ENCODE results near the gene MYRF. TPM values are rescaled to one million over a fixed set of nuclear protein-coding genes. Genes with fewer than 3 reads are reported as not detected.
A peak's percentile ranks its signal among the peaks of the same experiment; 100 is the strongest.

Gene MYRF
- total and polyA plus RNA-seq, 9 of the 15 experiments (the other 6 are each of a cell fraction or from before 2014, with no cell fraction given): 2.3 to 25.8 (median 7.1) TPM

DNA sequence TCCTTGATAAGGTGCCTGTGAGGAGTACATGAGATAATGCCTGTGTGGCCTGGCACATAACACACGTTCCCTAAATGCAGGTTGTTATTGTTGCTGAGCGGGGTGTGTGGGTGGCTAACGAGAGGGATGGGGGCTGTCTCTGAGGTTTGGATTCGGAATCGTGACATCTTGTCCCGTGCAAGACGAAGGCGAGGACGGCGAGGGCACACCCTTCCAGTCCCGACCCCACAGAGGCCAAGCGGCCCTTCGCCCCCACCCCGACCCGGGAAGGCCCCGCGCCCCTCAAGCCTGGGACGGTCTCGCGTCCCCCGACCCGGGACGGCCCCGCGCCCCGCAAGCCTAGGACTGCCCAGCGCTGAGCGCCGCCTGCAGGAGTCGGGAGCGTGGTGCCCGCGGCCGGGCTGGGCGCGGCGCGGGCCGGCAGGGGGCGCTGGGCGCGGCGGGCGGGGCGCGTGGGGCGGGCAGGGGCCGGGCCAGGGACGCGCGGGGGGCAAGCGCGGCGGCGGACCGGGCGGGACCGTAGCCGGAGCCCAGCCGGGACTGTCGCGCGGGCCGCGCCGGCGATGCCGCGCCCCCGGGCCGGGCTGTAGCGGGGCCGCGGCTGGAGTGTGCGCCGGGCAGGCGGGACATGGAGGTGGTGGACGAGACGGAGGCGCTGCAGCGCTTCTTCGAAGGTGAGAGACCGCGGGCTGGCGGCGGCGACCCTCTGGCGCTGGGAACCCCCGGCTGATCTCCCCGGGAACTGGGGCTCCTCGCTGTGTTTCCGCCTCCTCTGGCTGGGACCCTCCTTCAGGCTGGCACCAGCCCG is at the start of gene MYRF (continued):
- TF ChIP-seq, protein P1, sequence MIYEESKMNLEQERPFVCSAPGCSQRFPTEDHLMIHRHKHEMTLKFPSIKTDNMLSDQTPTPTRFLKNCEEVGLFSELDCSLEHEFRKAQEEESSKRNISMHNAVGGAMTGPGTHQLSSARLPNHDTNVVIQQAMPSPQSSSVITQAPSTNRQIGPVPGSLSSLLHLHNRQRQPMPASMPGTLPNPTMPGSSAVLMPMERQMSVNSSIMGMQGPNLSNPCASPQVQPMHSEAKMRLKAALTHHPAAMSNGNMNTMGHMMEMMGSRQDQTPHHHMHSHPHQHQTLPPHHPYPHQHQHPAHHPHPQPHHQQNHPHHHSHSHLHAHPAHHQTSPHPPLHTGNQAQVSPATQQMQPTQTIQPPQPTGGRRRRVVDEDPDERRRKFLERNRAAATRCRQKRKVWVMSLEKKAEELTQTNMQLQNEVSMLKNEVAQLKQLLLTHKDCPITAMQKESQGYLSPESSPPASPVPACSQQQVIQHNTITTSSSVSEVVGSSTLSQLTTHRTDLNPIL (CRISPR knock-in tag; IDR thresholded peaks at IDR 0.05): no peak
- peak; percentile 16 for TF ChIP-seq KDM5B (IDR thresholded peaks at IDR 0.05; ENCODE audit: insufficient replicate concordance, low read depth, low read length)
- TF ChIP-seq, protein P2, sequence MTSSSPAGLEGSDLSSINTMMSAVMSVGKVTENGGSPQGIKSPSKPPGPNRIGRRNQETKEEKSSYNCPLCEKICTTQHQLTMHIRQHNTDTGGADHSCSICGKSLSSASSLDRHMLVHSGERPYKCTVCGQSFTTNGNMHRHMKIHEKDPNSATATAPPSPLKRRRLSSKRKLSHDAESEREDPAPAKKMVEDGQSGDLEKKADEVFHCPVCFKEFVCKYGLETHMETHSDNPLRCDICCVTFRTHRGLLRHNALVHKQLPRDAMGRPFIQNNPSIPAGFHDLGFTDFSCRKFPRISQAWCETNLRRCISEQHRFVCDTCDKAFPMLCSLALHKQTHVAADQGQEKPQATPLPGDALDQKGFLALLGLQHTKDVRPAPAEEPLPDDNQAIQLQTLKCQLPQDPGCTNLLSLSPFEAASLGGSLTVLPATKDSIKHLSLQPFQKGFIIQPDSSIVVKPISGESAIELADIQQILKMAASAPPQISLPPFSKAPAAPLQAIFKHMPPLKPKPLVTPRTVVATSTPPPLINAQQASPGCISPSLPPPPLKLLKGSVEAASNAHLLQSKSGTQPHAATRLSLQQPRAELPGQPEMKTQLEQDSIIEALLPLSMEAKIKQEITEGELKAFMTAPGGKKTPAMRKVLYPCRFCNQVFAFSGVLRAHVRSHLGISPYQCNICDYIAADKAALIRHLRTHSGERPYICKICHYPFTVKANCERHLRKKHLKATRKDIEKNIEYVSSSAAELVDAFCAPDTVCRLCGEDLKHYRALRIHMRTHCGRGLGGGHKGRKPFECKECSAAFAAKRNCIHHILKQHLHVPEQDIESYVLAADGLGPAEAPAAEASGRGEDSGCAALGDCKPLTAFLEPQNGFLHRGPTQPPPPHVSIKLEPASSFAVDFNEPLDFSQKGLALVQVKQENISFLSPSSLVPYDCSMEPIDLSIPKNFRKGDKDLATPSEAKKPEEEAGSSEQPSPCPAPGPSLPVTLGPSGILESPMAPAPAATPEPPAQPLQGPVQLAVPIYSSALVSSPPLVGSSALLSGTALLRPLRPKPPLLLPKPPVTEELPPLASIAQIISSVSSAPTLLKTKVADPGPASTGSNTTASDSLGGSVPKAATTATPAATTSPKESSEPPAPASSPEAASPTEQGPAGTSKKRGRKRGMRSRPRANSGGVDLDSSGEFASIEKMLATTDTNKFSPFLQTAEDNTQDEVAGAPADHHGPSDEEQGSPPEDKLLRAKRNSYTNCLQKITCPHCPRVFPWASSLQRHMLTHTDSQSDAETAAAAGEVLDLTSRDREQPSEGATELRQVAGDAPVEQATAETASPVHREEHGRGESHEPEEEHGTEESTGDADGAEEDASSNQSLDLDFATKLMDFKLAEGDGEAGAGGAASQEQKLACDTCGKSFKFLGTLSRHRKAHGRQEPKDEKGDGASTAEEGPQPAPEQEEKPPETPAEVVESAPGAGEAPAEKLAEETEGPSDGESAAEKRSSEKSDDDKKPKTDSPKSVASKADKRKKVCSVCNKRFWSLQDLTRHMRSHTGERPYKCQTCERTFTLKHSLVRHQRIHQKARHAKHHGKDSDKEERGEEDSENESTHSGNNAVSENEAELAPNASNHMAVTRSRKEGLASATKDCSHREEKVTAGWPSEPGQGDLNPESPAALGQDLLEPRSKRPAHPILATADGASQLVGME (CRISPR knock-in tag; IDR thresholded peaks at IDR 0.05): no peak
- TF ChIP-seq, protein P3, sequence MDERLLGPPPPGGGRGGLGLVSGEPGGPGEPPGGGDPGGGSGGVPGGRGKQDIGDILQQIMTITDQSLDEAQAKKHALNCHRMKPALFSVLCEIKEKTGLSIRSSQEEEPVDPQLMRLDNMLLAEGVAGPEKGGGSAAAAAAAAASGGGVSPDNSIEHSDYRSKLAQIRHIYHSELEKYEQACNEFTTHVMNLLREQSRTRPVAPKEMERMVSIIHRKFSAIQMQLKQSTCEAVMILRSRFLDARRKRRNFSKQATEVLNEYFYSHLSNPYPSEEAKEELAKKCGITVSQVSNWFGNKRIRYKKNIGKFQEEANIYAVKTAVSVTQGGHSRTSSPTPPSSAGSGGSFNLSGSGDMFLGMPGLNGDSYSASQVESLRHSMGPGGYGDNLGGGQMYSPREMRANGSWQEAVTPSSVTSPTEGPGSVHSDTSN (CRISPR knock-in tag; IDR thresholded peaks at IDR 0.05; ENCODE audit: low read depth): no peak
- TF ChIP-seq, protein P3 (tag; conservative IDR thresholded peaks at IDR 0.05; ENCODE audit: low read depth): no peak
- TF ChIP-seq, protein P4, sequence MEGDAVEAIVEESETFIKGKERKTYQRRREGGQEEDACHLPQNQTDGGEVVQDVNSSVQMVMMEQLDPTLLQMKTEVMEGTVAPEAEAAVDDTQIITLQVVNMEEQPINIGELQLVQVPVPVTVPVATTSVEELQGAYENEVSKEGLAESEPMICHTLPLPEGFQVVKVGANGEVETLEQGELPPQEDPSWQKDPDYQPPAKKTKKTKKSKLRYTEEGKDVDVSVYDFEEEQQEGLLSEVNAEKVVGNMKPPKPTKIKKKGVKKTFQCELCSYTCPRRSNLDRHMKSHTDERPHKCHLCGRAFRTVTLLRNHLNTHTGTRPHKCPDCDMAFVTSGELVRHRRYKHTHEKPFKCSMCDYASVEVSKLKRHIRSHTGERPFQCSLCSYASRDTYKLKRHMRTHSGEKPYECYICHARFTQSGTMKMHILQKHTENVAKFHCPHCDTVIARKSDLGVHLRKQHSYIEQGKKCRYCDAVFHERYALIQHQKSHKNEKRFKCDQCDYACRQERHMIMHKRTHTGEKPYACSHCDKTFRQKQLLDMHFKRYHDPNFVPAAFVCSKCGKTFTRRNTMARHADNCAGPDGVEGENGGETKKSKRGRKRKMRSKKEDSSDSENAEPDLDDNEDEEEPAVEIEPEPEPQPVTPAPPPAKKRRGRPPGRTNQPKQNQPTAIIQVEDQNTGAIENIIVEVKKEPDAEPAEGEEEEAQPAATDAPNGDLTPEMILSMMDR (IDR thresholded peaks at IDR 0.05 in 2 of 3, conservative IDR thresholded peaks at IDR 0.05 in 1 of 3; ENCODE audit: insufficient read depth in 2 of 3, low read depth in 1 of 3, low read length in 3 of 3): peak; percentile 42 to 96 (median 87)
- TF ChIP-seq SIN3A (IDR thresholded peaks at IDR 0.05; ENCODE audit: borderline replicate concordance in 2 of 2, control insufficient read depth in 1 of 2, low read depth in 2 of 2, low read length in 2 of 2): peak in 1 of 2 experiments; percentile 35; a peak in 1 of 4 replicates
- no peak for TF ChIP-seq ZNF165 (CRISPR knock-in tag; IDR thresholded peaks at IDR 0.05; ENCODE audit: borderline replicate concordance)
- TF ChIP-seq CREB1 (IDR thresholded peaks at IDR 0.05): no peak
- no peak for TF ChIP-seq CREB1 (CRISPR knock-in tag; IDR thresholded peaks at IDR 0.05)
- TF ChIP-seq ZBTB7A (IDR thresholded peaks at IDR 0.05; ENCODE audit: borderline replicate concordance, control insufficient read depth, low read depth, low read length): peak; percentile 86
- no peak for TF ChIP-seq MYNN (IDR thresholded peaks at IDR 0.05)
- TF ChIP-seq MYNN (CRISPR knock-in tag; IDR thresholded peaks at IDR 0.05): no peak
- no peak for TF ChIP-seq NFIX (CRISPR knock-in tag; IDR thresholded peaks at IDR 0.05; ENCODE audit: low read depth)

All from K562 (cell line).